ENCODE measurements around the gene MGAM2. TPM values are rescaled to one million over a fixed set of nuclear protein-coding genes. Genes with fewer than 3 reads are reported as not detected.

MGAM2 gene
- total and polyA plus RNA-seq, 2 of the 8 experiments (the other 6 are each of a cell fraction or from before 2014, with no cell fraction given): 0.02 TPM; not detected in 1

- Histone ChIP-seq H4K91ac (replicated peaks; ENCODE audit: insufficient read length, low read length) (no peak overlapping the region), H3K23ac (ENCODE audit: insufficient read length) (no peak overlapping the region), H3K36me3 (ENCODE audit: control insufficient read depth in 2 of 4, insufficient read depth in 4 of 4, low read length in 3 of 4) (no peaks in the 10 kb centered on the region), H4K20me1 (replicated peaks in 1 of 2; ENCODE audit: control insufficient read depth in 1 of 2, insufficient read depth in 2 of 2, low read length in 2 of 2) (no peaks in the 10 kb centered on the region), H2AK5ac (ENCODE audit: low read depth, low read length) (no peak overlapping the region), H2BK15ac (ENCODE audit: low read length) (no peak overlapping the region), H3K4me2 (ENCODE audit: insufficient read depth in 1 of 2, low read depth in 2 of 2, low read length in 2 of 2) (no peak overlapping the region), H3K56ac (replicated peaks; ENCODE audit: insufficient read length, low read depth, low read length) (no peak overlapping the region), H2BK5ac (ENCODE audit: low read depth, low read length) (no peak overlapping the region), H2BK12ac (ENCODE audit: low read depth, low read length) (no peak overlapping the region), H3K4me3 (ENCODE audit: extremely low read depth in 1 of 4, insufficient read depth in 2 of 4, low read depth in 3 of 4, low read length in 4 of 4) (no peak overlapping the region), H3K79me1 (ENCODE audit: low read depth, low read length) (no peaks in the 10 kb centered on the region), H2AFZ (ENCODE audit: low read length) (no peak overlapping the region), H3K27me3 (replicated peaks in 1 of 4; ENCODE audit: control insufficient read depth in 3 of 4, extremely low read depth in 1 of 4, insufficient read depth in 3 of 4, low read length in 3 of 4) (no peaks in the 10 kb centered on the region), H3K9me3 (ENCODE audit: insufficient read depth in 2 of 2, low read depth in 1 of 2, low read length in 1 of 2) (peaks cover 2 to 3% of the 10 kb centered on the region in 2 experiments; a peak in 2 of 4 replicates), H3K27ac (ENCODE audit: low read depth, low read length) (no peak overlapping the region), H3K4me1 (replicated peaks in 1 of 4; ENCODE audit: control insufficient read depth in 3 of 4, insufficient read depth in 4 of 4, low read length in 3 of 4) (peaks cover 0 to 2% (median under 1%) of the 10 kb centered on the region in 4 experiments; a peak in 1 of 7 replicates), H3K79me2 (ENCODE audit: control insufficient read depth in 1 of 2, insufficient read depth in 2 of 2, low read length in 2 of 2) (no peaks in the 10 kb centered on the region), H3K9ac (replicated peaks in 1 of 4; ENCODE audit: extremely low read depth in 1 of 4, low read depth in 3 of 4, low read length in 3 of 4) (no peak overlapping the region), H3K14ac (ENCODE audit: insufficient read length) (no peak overlapping the region), H3K4ac (replicated peaks; ENCODE audit: insufficient read length, low read depth, low read length) (no peak overlapping the region), H3K23me2 (ENCODE audit: low read depth, low read length) (no peaks in the 10 kb centered on the region), H3K18ac (ENCODE audit: extremely low read depth, low read length) (no peak overlapping the region), H2BK20ac (ENCODE audit: low read length) (no peak overlapping the region), H2BK120ac (replicated peaks; ENCODE audit: low read depth, low read length) (no peak overlapping the region), H4K8ac (ENCODE audit: extremely low read depth, insufficient read depth, low read length) (no peak overlapping the region), H4K5ac (ENCODE audit: insufficient read length, low read depth, low read length) (no peak overlapping the region)
- FAIRE-seq (no peak), DNase-seq (ENCODE audit: low read depth in 1 of 2, low spot score in 2 of 2) (no peak)
- ChIA-PET POLR2A (ENCODE audit: partially characterized antibody) (no interaction called here), CTCF (ENCODE audit: partially characterized antibody) (interaction anchor here (1.0 to 2.1 kb wide), 3 partner anchors 69 to 76 kb away, joined by 3 to 9 read pairs (median 4); no protein-coding TSS in a partner anchor)
- WGBS, 2 experiments (ENCODE audit: extremely low coverage in 1 of 2, insufficient coverage in 1 of 2, insufficient read length in 1 of 2, insufficient replicate concordance in 2 of 2, low coverage in 1 of 2, low lambda C conversion rate in 2 of 2, missing lambda C conversion rate in 1 of 2): 73% methylated on average over 1 of the region's 1 CpG; no CpG with 5 or more reads in 1 of the 2 experiments
- TF ChIP-seq SUZ12 (IDR thresholded peaks at IDR 0.05; ENCODE audit: low read length): no peak
- TF ChIP-seq EP300 (IDR thresholded peaks at IDR 0.05; ENCODE audit: borderline replicate concordance in 1 of 2, low read depth in 2 of 2, low read length in 2 of 2): no peak
- no peak for TF ChIP-seq GTF2F1 (IDR thresholded peaks at IDR 0.05; ENCODE audit: borderline replicate concordance, low read depth, low read length)
- no peak for TF ChIP-seq RAD21 (IDR thresholded peaks at IDR 0.05 in 1 of 2, conservative IDR thresholded peaks at IDR 0.05 in 1 of 2; ENCODE audit: low read depth in 2 of 2, low read length in 2 of 2)
- TF ChIP-seq SP4 (IDR thresholded peaks at IDR 0.05; ENCODE audit: low read length): no peak
- no peak for TF ChIP-seq E2F6 (IDR thresholded peaks at IDR 0.05)
- TF ChIP-seq KDM4A (IDR thresholded peaks at IDR 0.05; ENCODE audit: low read depth, low read length, severe bottlenecking): no peak
- TF ChIP-seq RFX5 (IDR thresholded peaks at IDR 0.05; ENCODE audit: borderline replicate concordance, low read depth, low read length): no peak
- TF ChIP-seq GABPA (IDR thresholded peaks at IDR 0.05; ENCODE audit: borderline replicate concordance, insufficient read depth, low read length): no peak
- TF ChIP-seq RNF2 (IDR thresholded peaks at IDR 0.05; ENCODE audit: borderline replicate concordance, low read depth, low read length, missing control alignments, poor library complexity, severe bottlenecking): no peak
- TF ChIP-seq HDAC2 (IDR thresholded peaks at IDR 0.05; ENCODE audit: borderline replicate concordance in 1 of 2, low read depth in 2 of 2, low read length in 2 of 2): no peak
Observed at GRCh38 chr7:142228537-142229104, 117.1 kb downstream of the MGAM2 start.

Data from H1 (cell line).